Skin epidermis (tissue), 12 donors: Measurements from ENCODE around the gene TNFSF8.

ENCODE experiments used
- H3K27ac ChIP-seq, 21 experiments: fragments of 200-600 bp; sonication (generic) in 11 of 21; one replicate each; pipeline ENCODE4 v1.5.0; 2020; ENCODE audit warnings: mild to moderate bottlenecking in 3 of 21, inconsistent platforms in 2 of 21, moderate library complexity in 2 of 21
- H3K4me3 ChIP-seq, 7 experiments: fragments of 200-600 bp; sonication (generic) in 2 of 7; one replicate each; pipeline ENCODE4 v1.5.0; 2020; ENCODE audit warnings: inconsistent platforms in 2 of 7, mild to moderate bottlenecking in 2 of 7, moderate library complexity in 1 of 7

The TNFSF8 gene

GRCh38 chr9:114938687-114939575 lies 8.5 kb upstream of the TNFSF8 start:
- no peak overlapping the region for H3K27ac ChIP-seq
- H3K4me3 ChIP-seq, result no peak overlapping the region

- H3K4me3 ChIP-seq, result no peak overlapping the region
- H3K27ac ChIP-seq, result no peak overlapping the region
Measured at GRCh38 chr9:114937516-114937915, 7.1 kb upstream of the TNFSF8 start.

GRCh38 chr9:114936581-114936980 lies 6.2 kb upstream of the TNFSF8 start:
- H3K4me3 ChIP-seq, result no peak overlapping the region
- no peak overlapping the region for H3K27ac ChIP-seq

GRCh38 chr9:114935119-114935518 lies 4.7 kb upstream of the TNFSF8 start:
- no peak overlapping the region for H3K4me3 ChIP-seq
- no peak overlapping the region for H3K27ac ChIP-seq

- no peak overlapping the region for H3K4me3 ChIP-seq
Measured at GRCh38 chr9:114932502-114932901, 2.1 kb upstream of the TNFSF8 start.

GRCh38 chr9:114931407-114931806 lies 1.0 kb upstream of the TNFSF8 start:
- H3K27ac ChIP-seq, result peak overlapping the region in 1 of 21 experiments; percentile 90
- H3K4me3 ChIP-seq, result no peak overlapping the region

More at GRCh38 chr9:114932502-114932901, 2.1 kb upstream of the TNFSF8 start:
- no peak overlapping the region for H3K27ac ChIP-seq

- Histone ChIP-seq H3K27ac (peak overlapping the region in 16 of 21 experiments; percentile 25 to 90 (median 75)), H3K4me3 (peak overlapping the region; percentile 18 to 45 (median 35))
Measured at GRCh38 chr9:114929201-114929600, 1.2 kb downstream of the TNFSF8 start.

GRCh38 chr9:114928671-114929070 lies 1.7 kb downstream of the TNFSF8 start:
- Histone ChIP-seq H3K27ac (peak overlapping the region in 14 of 21 experiments; percentile 25 to 90 (median 76)), H3K4me3 (peak overlapping the region; percentile 0 to 45 (median 23))

GRCh38 chr9:114928136-114928535 lies 2.3 kb downstream of the TNFSF8 start:
- Histone ChIP-seq H3K4me3 (peak overlapping the region; percentile 0 to 45 (median 23)), H3K27ac (peak overlapping the region in 10 of 21 experiments; percentile 64 to 90 (median 80))

GRCh38 chr9:114925672-114926071 lies 4.7 kb downstream of the TNFSF8 start:
- Histone ChIP-seq H3K4me3 (no peak overlapping the region), H3K27ac (no peak overlapping the region)

- H3K4me3 ChIP-seq, result no peak overlapping the region
- H3K27ac ChIP-seq, result no peak overlapping the region
Measured at GRCh38 chr9:114925039-114925438, 5.4 kb downstream of the TNFSF8 start.

- Histone ChIP-seq H3K4me3 (no peak overlapping the region), H3K27ac (no peak overlapping the region)
Measured at GRCh38 chr9:114924327-114924726, 6.1 kb downstream of the TNFSF8 start.

GRCh38 chr9:114923918-114924317 lies 6.5 kb downstream of the TNFSF8 start:
- no peak overlapping the region for H3K4me3 ChIP-seq

GRCh38 chr9:114921171-114921570 lies 9.2 kb downstream of the TNFSF8 start:
- H3K27ac ChIP-seq, result peak overlapping the region in 1 of 21 experiments; percentile 38
- no peak overlapping the region for H3K4me3 ChIP-seq

More at GRCh38 chr9:114923918-114924317, 6.5 kb downstream of the TNFSF8 start:
- H3K27ac ChIP-seq, result no peak overlapping the region

GRCh38 chr9:114919611-114920010 lies 10.8 kb downstream of the TNFSF8 start:
- no peak overlapping the region for H3K27ac ChIP-seq
- H3K4me3 ChIP-seq, result no peak overlapping the region

GRCh38 chr9:114916481-114916880 lies 13.9 kb downstream of the TNFSF8 start:
- H3K27ac ChIP-seq, result no peak overlapping the region
- no peak overlapping the region for H3K4me3 ChIP-seq

GRCh38 chr9:114914139-114914538 lies 16.3 kb downstream of the TNFSF8 start:
- H3K4me3 ChIP-seq, result no peak overlapping the region

GRCh38 chr9:114913656-114914055 lies 16.7 kb downstream of the TNFSF8 start:
- no peak overlapping the region for H3K27ac ChIP-seq
- H3K4me3 ChIP-seq, result no peak overlapping the region

More at GRCh38 chr9:114914139-114914538, 16.3 kb downstream of the TNFSF8 start:
- H3K27ac ChIP-seq, result no peak overlapping the region

- Histone ChIP-seq H3K4me3 (no peak overlapping the region), H3K27ac (no peak overlapping the region)
Measured at GRCh38 chr9:114913217-114913616, 17.2 kb downstream of the TNFSF8 start.

GRCh38 chr9:114911167-114911821 lies 19.1 kb downstream of the TNFSF8 start:
- no peak overlapping the region for H3K4me3 ChIP-seq
- H3K27ac ChIP-seq, result peak overlapping the region in 2 of 21 experiments; percentile 4 to 8

GRCh38 chr9:114910541-114910940 lies 19.9 kb downstream of the TNFSF8 start:
- Histone ChIP-seq H3K4me3 (no peak overlapping the region), H3K27ac (peak overlapping the region in 2 of 21 experiments; percentile 3 to 18)
